GM19468 (cell line): ENCODE measurements around the gene SLC4A2.

Experiments used
- ATAC-seq: cut with Tn5 transposase; IDR thresholded peaks from one replicate; pipeline ENCODE4 v1.9.1; 2021; ENCODE audit warnings: mild to moderate bottlenecking, moderate library complexity, moderate number of reproducible peaks; ENCODE audit not compliant: unreplicated experiment; ENCODE audit errors: extremely low read depth

SLC4A2 gene

DNA sequence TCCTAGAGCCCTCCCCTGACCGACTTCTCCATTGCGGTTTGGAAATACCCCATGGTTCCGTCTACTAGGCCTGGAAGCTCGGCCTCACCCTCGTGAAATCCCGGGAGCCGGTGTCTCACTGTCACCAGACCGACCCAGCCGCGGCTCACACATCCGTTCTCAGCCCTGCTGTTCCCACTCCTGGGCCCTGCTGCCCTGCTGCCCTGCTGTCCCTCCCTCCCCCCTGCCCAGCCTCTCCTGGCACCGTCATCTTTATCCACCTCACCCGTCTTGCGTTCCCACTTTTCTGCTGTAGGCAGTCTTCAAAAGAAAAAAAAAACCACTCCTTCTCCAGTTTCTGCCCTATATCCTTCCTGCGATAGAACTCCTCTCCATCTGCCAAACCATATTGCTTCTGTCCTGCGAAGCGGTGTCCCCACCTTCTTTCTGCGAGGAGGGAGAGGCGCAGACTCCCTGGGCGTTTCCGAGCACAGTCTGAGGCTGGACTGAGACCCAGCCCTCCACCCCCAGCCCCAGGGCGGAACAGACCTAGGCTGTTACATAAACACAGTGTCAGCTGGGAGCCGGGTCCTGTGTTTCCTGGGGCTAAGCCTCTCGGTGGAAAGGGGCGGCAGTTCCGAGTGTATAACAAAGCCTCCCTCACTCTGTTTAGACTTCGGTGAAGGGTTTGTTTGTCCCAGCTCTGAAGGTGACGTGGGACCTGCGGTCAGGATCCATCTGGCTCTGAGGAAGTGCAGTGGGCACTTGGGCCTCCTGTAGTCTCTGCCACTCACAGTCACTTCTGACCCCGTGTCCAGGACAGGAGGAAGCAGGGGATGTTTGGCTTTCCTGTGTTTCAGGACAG lies 29.7 kb downstream of the SLC4A2 start:
- no peak for ATAC-seq

DNA sequence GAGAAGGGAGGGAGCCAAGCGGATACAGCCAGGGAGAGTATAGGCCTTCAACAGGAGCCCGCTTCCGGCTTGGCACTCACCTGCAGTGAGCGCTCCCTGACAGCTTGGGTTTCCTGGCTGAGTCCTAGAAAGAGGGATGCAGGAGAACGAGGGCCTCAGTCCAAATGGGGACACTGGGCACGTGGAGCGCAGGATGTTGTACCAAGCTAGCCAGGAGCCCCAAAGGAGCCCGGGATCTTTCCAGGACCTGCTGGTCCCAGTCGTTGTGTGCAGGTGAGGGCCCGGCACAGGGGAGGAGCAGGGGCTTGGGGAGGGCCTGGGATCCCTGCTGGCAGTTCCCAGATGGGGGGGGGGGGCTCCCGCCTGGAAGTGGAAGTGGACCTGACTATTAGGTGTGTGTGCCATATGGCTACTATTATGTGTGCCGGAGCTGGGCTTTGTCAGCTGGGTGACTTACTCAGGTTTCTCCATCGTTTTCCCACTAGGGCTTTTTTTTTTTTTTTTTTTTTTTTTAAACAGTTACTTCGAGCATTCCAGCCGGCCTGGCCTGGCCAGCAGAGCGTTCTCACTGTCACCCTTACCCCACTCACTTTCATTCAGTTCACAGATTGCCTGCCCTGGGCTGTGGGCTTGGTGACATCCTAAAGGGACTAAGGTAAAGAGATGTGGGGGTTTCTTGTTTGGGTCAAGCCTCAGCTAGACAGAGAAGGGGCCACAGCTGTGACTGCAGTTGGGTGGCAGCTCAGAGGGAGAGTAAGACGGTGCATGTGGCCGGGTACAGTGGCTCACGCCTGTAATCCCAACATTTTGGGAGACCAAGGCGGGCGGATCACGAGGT lies 30.7 kb downstream of the SLC4A2 start:
- no peak for ATAC-seq

DNA sequence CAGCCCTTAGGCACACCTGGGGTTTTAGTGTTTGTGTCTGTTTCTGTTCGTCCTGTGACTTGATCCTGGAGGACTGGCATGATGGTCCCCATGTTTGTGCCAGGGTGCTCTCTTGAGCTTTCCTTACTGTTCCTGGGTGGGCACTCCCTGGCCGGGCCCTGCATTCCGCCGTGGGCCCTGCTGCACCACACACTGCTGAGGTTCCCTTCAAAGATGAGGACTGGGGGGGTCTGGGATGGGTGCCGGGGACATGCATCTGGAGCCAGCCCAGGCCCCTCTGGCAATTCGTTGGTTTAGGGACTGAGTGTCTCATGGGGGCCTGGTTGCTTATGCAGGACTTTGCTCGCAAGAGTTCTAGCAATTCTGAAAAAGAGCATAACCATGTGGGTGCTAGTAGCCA lies 31.6 kb downstream of the SLC4A2 start:
- ATAC-seq = no peak

DNA sequence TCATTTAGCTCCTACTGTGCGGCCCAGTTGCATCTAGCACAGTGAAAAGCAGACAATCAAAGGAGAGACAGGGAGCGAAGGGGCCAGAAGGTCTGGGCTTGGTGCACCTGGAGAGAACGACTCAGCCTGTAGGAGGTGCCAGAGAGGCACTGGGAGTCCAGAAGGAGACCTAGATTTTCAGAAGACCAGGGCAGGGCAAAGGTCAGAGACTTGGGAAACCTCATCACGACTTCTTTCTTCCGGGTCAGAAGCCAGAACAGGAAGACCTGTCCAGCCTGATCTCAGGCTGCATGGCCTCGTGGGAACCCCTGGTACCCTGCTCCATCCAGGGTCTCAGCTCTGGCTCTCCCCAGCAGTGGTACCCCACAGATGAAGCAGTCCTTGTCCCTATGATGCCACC lies 32.0 kb downstream of the SLC4A2 start:
- ATAC-seq = no peak

DNA sequence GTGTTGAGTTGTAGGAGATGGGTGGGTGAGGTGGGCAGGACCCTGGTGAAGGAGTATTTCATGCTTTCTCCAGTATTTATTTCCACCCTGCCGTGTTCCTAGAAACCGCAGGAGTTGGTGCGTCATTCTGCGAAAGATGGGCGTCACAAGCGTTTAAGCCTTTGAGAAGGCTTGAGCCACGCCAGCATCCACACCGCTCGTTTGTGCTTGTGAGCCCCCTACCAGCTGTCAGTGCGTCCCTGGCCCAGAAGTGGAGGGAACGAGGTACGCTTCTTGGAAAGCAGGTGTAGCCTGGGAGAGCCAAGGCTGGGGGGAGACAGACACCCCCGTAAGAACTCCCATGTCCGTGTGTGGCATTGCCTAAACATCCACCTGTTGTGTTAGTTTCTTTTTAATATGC lies 32.6 kb downstream of the SLC4A2 start:
- ATAC-seq = no peak

DNA sequence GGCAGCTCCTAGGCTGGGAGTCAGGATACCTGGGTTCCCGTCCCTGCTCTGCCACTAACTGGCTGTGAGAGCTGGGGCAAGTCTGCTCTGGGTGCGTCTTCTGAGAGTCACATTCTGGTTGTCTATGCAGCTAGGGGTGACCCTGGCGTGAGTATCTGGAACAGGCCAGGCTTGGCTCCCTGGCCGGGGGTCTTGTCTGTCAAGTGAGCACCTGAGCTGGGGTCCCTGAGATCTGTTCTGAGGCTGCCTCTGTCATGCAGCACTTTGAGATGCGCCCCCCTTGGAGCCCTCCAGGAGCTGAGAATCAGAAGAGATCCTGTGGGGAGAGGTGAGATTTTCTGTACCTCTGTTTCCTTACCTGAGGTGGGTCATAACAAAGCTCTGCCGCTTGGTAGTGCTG lies 34.4 kb downstream of the SLC4A2 start:
- ATAC-seq = no peak

DNA sequence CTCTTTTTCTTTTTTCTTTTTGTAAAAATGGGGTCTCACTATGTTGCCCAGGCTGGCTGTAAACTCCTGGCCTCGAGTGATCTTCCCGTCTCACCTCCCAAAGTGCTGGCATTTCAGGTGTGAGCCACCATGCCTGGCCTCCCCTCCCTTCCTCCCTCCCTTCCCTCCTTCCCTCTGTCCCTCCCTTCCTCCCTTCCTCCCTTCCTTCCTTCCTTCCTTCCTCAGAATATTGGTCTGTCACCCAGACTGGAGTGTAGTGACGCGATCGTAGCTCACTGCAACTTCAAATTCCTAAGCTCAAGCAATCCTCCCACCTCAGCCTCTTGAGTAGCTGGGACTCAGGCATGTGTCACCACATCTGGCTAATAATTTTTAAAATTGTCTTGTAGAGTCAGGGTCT lies 35.3 kb downstream of the SLC4A2 start:
- ATAC-seq = no peak

DNA sequence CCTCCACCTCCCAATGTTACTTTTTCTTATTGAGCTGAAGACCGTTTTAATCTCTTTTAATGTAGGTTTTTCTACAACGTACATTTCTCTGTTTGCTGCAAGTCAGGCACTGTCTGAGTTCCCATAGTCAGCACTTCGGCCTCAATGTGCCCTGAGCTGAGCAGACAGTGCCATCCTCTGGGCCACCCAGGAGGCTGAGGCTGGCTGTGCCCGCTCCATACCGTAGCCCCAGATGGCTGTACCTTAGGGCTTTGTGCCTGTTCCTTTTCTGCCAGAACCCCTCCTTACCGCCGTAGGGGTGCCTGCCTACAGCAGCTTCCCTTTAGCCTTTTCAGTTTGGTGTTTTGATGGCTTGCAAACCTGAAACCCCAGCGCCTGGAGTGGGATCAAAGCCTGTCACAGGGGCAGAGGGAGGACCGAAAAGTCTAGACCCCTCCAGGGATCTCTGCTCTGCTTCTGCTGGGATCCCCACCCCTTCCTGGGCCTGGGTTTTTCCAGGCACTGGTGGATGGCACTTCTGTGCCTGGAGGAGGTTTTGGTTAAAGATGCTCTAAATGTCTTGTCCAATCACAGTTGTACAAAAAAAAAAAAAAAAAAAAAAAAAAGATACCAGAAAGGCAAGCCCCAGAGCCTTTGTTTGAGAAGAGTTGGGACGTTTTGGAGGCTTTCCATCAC lies 35.9 kb downstream of the SLC4A2 start:
- ATAC-seq = no peak

DNA sequence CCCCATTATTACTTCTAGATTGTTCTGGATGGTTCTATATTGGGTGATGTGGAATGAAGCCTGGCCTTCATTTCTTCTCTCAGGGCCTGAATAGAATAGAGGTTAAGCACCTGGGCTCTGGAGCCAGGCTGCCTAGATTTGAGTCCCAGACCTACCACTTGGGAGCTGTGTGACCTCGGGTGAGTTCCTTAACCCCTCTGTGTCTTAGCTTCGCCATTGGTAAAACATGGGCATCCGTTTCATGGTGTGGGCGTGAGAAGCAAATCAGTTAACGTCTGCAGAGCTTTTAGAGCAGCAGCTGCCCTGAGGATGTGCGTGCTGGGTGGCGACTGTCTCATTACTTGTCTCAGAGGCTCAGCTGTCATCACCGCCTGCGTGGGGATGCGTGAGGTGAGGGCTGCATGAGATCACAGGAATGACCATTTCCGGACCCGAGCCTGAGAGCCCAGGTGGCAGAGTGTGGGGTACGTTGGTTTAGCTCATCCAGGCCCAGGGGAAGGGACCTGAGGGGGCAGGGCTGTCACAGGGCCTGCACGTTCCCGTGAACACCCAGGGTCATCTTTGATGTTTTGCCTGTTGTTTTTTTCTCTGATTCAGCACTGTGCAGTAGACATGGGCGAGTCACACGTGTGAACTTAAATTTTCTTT lies 36.6 kb downstream of the SLC4A2 start:
- no peak for ATAC-seq

DNA sequence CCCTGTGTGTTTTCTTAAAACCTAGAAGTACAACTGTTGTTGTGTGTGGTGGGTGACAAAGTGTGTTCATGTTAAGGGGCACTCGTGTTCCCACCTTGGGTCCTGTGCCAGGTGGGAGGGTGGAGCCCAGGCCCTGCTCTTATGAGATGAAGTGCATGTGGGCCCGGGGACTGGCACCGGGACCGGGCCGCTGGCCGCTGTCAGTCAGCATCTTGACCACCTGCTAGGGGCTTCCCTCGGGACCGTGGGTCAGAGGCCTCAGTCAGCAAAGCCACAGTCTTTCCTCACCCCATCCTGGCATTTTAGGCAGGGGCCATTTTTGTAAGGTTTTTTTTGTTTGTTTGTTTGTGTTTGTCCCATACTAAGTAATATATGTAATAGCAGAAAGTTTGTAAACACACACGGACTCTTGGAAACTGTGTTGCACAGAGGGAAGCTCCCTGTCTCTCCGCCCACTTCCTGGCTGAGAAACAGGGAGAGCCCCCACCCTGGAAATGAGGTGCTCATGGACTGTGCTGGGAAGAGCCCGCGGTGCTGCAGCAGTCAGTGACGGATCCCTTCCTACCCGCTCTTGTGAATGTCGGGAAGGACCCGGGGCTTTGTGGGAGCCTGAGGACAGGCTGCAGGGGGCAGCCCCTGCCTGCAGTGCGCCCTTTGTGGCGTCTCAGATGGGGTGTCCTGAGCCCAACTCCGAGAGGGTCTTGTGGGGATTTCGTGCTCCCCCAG lies 40.3 kb downstream of the SLC4A2 start:
- no peak for ATAC-seq

DNA sequence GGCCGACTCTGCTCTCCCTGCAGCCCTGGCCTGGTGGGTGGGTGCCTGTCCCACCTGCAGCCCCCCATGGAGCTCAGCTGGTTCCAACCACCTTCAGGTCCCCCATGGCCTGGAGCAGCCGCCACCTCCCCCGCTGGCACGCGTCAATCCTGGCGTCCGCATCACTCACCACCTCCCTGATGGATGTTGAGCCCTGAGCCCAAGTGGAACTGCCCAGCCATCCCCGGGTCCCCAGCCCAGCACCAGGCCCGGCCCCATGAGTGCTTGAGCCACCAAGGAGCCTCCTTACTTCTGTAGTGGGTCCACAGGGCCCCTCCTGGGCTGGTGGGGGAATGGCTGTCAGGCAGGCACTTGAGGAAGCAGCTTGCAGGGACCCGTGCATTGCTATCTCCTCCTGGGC lies 41.5 kb downstream of the SLC4A2 start:
- no peak for ATAC-seq

DNA sequence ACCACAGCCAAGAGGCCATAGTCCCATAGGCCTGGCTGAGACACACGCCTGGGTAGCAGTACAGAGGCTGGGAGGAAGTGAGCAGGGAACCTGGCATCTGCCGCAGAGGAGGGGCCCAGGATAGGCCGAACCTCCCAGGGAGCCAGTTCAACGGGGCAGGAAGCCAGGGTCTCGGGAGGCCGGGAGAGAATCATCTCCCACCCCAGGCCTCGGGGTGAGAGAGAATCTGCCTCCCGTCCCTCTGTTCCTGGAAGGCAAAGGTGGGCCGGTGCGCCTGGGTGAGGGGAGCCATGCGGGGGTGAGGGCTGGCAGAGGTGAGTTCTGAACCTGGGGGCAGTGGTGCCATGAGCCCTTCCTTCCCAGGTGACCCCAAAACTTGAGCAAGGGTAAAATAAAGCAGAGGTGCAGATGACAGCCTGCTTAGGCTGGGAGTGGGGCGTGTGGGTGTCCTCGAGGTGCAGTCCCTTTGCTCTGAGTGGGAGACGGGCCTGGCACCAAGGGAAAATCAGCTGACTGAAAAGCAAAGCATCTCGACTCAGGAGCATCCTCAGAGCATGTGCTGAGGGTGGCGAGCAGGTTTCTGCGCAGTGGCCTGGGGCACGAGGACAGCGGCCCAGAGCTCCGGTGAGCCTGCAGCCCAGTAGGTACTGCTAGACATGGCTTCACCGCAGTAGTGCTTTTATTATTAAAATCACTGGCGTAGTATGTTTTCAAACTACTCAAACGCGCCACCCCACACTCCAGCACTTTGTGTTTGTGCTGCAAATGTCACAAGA lies 42.4 kb downstream of the SLC4A2 start:
- no peak for ATAC-seq

DNA sequence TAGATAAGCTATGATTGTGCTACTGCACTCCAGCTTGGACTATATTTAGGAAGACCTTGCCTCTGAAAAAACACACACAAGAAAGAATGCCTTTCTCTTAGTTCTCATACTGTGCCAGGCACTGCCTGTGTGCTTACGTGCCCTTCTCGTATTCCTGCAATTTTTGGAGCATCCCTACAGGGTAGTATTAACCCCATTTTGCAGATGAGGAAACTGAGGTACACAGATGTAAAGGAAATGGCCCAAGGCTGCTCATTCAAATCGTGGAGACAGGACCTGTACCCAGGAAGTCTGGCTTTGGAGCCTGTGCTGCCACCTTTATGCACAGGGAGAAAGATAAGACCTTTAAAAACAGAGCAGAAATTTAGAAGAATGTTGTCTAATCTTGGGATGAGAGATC lies 43.6 kb downstream of the SLC4A2 start:
- no peak for ATAC-seq

DNA sequence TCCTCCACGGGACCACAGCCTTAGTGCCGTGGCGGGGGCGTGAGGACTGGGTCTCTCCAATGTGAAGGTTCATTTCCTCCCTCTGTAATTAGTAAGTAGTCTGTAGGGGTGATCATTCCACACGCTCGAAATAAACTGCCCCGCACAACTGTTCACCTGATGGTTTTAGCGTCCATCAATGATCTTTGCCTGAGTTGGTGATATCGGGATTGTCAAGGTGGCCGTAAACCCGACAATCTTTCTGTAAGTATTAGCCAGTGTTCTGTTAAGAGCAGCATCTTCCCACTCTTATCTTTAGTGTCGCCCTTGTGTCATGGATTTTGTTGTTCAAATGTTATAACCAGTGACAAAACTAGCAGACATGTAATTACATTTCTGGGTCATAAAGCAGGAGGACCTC lies 44.6 kb downstream of the SLC4A2 start:
- ATAC-seq = no peak

DNA sequence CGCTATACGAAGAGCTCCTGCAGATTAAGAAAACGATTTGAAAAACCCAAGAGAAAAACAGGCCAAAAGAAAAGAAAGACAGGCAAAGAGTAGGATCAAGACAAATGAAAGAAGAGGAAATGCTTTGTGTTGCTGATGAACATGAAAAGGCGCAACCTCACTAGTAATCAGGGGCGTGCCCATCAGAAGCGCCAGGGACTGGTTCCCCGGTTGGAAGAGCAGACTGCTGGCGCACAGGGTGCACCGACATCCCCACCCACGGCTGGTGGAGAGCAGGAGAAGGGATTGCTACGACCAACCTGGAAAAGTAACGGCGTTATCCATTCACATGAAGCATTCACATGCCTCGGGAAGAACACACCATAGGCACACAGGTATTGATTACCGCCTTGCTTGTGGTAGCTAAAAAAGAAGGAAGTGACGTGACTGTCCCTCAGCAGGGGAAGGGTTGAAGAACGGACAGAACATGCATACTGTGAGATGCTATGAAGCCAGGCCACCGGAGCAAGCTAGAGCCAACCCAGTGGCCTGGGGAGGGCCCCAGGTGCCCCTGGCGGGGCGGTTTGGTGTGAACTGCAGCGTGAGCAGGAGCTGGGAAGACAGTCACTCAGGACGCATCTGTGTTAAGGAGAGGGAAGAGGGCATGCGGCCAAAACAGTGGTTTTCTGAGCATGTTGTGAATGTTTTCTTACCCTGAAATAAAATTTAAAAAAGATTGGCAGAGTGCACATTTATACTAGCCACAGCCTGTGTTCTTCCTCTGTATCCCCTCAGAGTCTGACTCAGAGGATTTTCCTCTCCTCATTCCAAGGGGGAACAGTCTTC lies 45.2 kb downstream of the SLC4A2 start:
- ATAC-seq = no peak

DNA sequence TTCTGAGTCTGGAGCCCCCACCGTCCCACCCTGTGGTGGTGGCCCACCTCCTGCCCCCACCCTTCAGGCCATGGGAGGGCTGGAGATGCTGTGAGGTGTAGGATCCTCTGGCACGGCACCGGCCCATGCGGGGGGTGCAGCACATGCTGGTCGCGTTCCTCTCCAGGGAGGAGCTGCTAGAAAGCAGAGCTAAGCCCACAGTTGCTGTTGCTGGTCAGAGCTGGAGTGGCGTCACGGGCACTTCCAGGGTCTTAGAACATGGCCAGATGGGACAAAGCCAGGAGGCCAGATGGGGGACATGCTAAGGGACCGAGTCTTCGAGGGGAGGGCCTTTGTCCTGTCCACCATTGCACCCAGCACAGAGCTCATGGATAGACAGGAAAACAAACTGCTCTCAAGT lies 48.5 kb downstream of the SLC4A2 start:
- ATAC-seq = no peak

DNA sequence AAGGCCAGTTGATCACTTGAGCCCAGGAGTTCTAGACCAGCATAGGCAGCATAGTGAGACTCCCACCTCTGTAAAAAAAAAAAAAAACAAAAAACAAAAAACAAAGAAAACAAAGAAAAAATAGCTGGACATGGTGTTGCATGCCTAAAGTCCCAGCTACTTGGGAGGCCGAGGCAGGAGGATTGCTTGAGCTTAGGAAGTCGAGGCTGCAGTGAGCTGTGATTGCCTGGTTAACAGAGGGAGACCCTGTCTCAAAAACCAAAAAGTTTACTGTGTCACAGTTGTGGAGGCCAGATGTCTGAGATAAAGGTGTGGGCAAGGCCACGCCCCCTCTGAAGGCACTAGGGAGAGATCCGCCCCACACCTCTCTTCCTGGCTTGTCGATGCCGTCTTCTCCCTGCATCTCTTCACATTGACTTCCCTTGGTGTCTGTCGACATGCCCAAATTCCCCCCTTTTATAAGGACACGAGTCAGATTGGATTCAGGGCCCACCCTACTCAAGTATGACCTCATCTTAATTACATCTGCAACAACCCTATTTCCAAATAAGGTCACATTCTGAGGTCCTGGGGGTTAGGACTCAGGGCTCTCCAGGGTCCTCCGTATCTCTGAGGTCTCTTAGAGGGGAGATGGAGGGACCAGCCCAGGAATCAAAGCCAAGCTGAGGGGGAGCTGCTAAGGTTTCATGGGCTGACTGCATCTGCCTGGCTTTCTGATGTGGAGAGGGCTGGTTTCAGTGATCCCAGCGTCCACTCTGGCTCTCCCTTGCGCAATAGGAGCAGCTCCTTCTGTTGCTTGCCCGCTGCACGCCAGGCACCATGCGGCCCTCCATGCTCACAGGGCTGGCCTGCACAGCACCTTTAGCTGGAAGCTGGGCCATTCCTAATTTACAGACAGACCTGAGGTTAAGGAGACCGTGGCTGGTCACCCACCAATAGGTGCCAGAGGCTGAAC lies 50.0 kb downstream of the SLC4A2 start:
- ATAC-seq = no peak
